Stimulated activated CD4-positive, alpha-beta T cell treated with anti-CD3 and anti-CD28 coated beads, Interleukin-2, amount 100 ng/mL, for 48 hours (primary cell): ENCODE data around the gene FOXA3.
"Not testable (repeated sequence)": the region's sequence is repeated elsewhere in the genome, so short reads cannot be mapped to it uniquely, and the experiment has no call there.

Experiments used
- DNase-seq, 2 donors: peaks; one replicate each; pipeline ENCODE4 v3.0.0-alpha.2; 2020

The FOXA3 gene

DNA sequence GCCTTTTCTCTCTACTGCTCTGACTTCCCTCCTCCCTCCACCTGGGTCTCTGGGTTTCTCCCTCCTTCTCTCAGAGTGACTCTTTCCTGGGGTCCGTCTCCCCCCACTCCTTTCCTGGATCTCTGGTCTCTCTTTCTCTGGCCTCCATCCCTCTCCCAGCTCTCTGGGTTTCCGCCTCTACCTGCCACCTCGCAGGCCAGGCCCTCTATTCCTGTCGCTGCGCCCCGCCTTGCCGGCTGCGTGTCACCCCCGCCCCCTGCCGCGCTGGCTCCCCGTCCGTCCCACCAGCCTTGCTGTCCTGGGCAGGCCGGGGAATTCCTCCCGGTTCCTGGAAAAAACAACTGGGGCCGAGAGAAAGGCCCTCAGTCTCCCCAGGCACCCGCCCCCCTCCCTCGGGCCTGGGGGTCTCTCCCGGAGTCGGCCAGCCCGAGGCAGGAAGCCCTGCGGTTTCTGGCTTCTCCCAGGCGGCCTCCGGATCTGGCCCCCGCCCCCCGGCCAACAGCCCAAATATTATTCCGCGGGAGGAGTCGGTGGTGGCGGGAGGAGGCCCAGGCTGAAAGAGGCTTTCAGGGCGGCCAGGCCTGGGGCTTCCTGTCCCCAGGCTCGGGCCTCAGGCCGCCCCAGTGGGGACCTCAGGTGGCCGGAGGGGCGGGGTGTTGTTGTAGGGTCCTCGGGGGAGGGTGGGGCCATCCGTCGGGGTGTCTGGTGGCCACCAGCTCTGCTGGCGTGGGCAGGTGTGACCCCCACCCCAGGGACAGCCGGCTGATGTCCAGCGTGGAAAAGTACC, 12.5 kb downstream of the FOXA3 start:
- DNase-seq = peak; percentile 28 to 30

DNA sequence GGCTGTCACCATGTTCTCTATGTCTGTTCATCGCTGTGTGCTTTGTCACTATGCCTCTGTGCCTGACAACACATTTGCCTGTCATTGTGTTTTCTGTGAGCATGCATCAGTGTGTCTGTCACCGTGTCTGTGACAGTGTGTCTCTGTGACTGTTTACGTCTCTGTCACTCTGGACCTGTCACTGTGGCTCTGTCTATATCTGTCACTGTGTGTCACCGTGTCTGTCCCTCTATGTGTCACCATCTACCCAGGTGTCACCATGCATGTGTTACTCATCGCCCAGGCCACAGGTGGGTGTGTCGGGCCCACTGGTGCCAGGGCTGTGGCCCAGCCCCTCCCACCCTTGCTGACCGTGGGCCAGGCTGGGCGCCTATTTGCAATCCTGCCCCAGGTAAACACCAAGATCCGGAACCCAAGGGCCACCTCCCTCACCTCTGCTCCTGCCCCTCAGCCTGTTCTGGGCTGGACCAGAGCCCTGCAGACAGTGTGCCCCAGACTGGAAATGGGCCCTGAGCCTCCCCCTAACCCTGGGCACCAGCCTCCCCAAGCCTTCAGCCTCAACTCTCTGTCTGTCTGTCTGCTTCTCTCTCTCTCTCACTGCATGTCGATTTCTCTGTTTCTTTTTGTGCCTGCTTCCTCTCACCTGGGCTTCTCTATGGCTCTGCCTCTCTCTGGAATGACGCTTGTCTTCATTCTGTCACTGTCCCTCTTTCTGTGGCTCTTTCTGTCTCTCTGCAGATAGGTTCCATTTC, 14.1 kb downstream of the FOXA3 start:
- no peak for DNase-seq

DNA sequence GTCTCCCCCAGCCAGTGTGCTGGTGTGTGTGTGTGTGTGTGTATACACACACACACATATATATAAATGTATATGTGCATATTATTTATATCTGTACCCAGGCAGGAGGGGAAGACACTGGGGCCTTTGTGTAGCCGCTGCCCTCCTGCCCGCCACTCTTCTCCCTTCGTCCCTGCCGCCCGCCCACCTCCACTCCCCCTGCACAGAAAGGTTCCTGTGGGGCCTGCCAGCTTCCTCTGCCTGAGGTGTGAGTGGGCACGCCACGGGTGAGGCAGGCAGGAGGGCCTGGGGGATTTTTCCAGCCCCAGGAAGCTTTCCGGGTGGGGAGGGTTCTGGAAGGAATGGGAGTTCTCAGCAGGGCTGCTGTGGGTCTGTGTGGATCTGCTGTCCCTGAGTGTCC, 14.9 kb downstream of the FOXA3 start:
- DNase-seq = no peak

GRCh38 chr19:45879971-45880370, 15.8 kb downstream of the FOXA3 start:
- DNase-seq = no peak

GRCh38 chr19:45881082-45881908, 17.2 kb downstream of the FOXA3 start:
- DNase-seq = no peak

- DNase-seq = no peak
Measured at GRCh38 chr19:45881909-45882528, 17.9 kb downstream of the FOXA3 start.

GRCh38 chr19:45882652-45883585, 18.8 kb downstream of the FOXA3 start:
- DNase-seq = peak; percentile 88

DNA sequence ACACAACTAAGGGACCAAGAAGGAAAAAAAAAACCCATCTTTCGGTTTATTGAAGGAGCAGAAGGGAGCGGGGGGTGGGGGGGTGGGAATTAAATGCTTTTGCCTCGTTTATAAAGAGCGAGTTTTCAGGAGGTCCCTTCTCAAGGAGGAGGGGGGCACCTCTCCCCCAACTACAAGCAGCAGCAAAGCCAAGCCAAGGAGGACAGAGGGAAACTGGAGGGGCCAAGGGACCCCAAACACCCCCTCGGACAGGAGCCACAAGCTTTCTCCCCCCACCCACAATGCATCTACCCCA, 19.4 kb downstream of the FOXA3 start:
- DNase-seq = no peak

DNA sequence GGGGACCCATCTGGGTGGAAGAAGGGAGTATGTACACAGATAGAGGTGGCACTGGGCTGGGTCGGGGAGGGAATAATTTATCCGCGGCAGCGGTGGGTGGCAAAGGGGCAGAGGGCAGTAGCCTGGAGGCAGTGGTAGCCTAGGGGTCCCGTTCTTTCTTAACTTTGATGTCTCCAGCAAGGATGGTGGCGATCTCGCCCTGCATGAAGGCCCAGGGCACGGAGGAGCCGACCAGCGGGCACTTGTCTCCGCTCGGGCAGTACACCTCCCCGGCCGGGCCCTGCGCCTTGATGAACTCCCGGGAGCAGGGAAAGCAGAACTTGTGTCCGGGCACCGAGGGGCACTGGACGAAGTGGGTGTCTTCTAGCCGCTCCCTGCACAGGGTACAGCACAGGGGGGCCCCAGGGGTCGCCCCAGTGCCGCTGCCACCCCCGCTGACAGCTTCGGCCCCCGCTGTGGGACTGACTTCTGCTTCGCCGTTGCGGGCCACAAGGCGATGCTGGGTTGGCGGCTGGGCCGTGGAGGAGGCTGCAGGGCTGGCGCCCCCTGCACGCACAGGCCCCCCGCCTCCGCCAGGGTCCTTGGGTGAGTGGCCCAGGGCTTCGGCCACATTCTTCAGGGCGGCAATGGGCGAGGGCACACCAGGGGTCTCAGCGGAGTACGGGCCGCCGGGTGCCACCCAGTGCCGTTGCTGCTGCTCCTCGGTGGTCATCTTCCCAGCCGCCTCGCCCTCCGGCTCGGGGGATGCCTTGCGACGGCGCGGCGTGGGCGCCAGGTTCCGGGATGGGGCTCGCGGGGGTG, 20.0 kb downstream of the FOXA3 start:
- no peak for DNase-seq

GRCh38 chr19:45884682-45885555, 20.8 kb downstream of the FOXA3 start:
- DNase-seq = no peak

DNA sequence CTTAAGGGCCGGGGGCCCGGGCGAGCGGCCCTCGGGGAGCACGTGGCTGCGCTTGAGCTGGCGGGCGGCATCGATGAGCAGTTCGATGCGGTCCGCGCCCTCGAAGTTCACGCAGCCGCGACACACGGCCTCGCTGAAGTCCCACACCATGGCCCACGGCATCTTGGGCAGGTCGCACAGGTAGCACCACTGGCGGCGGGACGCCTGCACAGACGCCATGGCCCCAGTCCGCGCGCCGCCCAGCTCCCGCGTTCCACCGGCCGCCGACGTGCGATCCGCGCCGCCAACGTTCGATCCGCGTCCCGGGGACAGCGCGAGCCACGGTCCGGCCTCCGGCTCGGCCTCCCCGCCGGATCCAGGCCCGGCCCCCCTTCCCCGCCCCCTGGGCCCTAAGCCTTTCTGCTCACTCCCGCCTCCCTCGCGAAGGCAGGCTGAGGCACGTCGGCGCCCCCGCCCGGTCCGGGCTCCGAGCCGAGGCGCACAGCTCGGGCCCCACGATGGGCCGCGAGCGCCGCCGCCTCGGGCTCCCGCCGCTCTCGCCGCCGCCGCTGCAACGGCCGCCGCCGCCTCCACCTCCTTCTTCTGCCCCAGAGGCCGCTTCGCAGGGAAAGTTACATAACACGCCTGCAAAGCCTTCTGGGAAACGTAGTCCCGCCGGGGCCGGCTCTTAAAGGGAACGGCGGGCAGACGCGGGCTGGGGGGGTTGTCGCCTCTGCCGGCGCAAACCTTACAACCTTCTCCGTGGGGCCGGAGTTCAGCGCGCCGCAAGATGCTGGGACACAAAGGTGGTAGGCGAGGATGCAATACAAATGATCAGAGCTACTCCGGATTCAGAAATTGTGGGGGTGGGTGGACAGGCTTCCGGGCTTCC, 21.7 kb downstream of the FOXA3 start, which contains the start of gene IRF2BP1:
Gene IRF2BP1 (minus strand): TSS at position 586 of the 871 bp plus-strand sequence. CDS start 367 bp downstream, at position 219.
- peak; percentile 78 for DNase-seq

GRCh38 chr19:45886427-45887199, 22.5 kb downstream of the FOXA3 start:
- peak; percentile 77 to 82 for DNase-seq

DNA sequence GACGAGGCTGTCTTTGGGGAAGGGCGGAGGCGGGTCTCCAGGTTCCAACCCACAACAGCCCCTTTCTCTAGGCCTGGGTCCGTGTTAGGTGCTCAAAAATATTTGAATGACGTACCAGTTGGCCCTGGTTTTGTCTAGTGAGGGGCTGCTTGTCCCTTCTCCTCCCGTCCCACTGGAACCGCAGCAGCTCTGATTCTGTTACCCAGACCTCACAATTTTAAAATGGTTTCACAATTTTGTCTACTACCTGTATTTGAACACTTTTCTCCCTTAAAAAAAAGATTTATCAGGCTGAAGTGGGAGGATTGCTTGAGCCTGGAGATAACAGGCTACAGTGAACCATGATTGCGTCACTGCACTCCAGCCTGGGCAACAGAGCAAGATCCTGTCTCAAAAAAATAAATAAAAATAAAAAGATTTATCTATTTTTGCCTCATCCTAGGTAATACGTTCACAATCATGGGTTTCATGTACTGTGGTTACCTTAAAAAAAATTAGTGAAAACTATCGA, 23.1 kb downstream of the FOXA3 start:
- DNase-seq = no peak

- DNase-seq = no peak
Measured at GRCh38 chr19:45889210-45889885, 25.2 kb downstream of the FOXA3 start.

- no peak for DNase-seq
Measured at GRCh38 chr19:45890877-45891276, 26.8 kb downstream of the FOXA3 start.

- no peak for DNase-seq
Measured at GRCh38 chr19:45895519-45895972, 31.4 kb downstream of the FOXA3 start.

DNA sequence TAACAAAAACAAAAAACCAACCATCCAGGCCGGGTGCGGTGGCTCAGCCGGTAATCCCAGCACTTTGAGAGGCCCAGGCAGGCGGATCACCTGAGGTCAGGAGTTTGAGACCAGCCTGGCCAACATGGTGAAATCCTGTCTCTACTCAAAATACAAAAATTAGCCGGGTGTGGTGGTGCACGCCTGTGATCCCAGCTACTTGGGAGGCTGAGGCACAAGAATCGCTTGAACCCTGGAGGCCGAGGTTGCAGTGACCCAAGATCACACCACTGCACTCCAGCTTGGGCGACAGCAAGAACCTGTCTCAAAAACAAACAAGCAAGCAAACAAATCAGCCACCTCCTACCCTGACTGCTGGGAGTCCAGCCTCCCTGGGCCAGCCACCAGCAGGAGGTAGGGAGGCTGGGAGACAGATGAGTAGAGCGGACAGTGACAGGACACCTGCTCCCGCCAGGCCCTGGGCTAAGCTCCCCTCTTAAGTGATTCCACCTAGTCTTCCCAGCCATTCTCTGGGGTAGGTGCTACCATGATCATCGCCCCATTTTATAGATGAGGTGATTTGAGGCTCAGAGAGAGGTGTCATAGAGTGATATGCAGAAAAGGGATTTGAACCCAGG, 32.0 kb downstream of the FOXA3 start:
- DNase-seq = not testable (repeated sequence)
